Measurements from ENCODE around the gene CCDC152. TPM values are rescaled to one million over a fixed set of nuclear protein-coding genes. Genes with fewer than 3 reads are reported as not detected.

CCDC152 gene
- total and polyA plus RNA-seq, 2 of the 13 experiments (the other 11 are each of a cell fraction or from before 2014, with no cell fraction given): 0.20 to 0.36 TPM

- TF ChIP-seq NFE2 (CRISPR knock-in tag; IDR thresholded peaks at IDR 0.05): no peak
- TF ChIP-seq ZNF17 (CRISPR knock-in tag; IDR thresholded peaks at IDR 0.05): no peak
- TF ChIP-seq, protein P1, sequence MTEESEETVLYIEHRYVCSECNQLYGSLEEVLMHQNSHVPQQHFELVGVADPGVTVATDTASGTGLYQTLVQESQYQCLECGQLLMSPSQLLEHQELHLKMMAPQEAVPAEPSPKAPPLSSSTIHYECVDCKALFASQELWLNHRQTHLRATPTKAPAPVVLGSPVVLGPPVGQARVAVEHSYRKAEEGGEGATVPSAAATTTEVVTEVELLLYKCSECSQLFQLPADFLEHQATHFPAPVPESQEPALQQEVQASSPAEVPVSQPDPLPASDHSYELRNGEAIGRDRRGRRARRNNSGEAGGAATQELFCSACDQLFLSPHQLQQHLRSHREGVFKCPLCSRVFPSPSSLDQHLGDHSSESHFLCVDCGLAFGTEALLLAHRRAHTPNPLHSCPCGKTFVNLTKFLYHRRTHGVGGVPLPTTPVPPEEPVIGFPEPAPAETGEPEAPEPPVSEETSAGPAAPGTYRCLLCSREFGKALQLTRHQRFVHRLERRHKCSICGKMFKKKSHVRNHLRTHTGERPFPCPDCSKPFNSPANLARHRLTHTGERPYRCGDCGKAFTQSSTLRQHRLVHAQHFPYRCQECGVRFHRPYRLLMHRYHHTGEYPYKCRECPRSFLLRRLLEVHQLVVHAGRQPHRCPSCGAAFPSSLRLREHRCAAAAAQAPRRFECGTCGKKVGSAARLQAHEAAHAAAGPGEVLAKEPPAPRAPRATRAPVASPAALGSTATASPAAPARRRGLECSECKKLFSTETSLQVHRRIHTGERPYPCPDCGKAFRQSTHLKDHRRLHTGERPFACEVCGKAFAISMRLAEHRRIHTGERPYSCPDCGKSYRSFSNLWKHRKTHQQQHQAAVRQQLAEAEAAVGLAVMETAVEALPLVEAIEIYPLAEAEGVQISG (CRISPR knock-in tag; IDR thresholded peaks at IDR 0.05): peak; percentile 81
- 0 out of 2 replicates have a peak, but pooled peaks have one; percentile 65 for TF ChIP-seq ZNF607 (CRISPR knock-in tag; IDR thresholded peaks at IDR 0.05; ENCODE audit: borderline replicate concordance)
- no peak for TF ChIP-seq PRDM4 (CRISPR knock-in tag; IDR thresholded peaks at IDR 0.05; ENCODE audit: borderline replicate concordance)
- peak; percentile 52; the same call in 1 of the 2 replicates for TF ChIP-seq TSC22D2 (CRISPR knock-in tag; IDR thresholded peaks at IDR 0.05; ENCODE audit: borderline replicate concordance)
- TF ChIP-seq NR2F6 (IDR thresholded peaks at IDR 0.05): peak; percentile 83
- TF ChIP-seq NR2F6 (CRISPR knock-in tag; IDR thresholded peaks at IDR 0.05): peak; percentile 87
- TF ChIP-seq SNAI1 (CRISPR knock-in tag; IDR thresholded peaks at IDR 0.05; ENCODE audit: borderline replicate concordance): no peak
- no peak for TF ChIP-seq JDP2 (CRISPR knock-in tag; IDR thresholded peaks at IDR 0.05; ENCODE audit: borderline replicate concordance)
- TF ChIP-seq ZNF136 (CRISPR knock-in tag; IDR thresholded peaks at IDR 0.05; ENCODE audit: low read depth): peak; percentile 48; the same call in 1 of the 2 replicates
- no peak for TF ChIP-seq SYNCRIP (IDR thresholded peaks at IDR 0.05; ENCODE audit: insufficient read depth, low read depth, low read length)
- no peak for TF ChIP-seq ZNF703 (CRISPR knock-in tag; IDR thresholded peaks at IDR 0.05; ENCODE audit: borderline replicate concordance)
- no peak for TF ChIP-seq NFRKB (IDR thresholded peaks at IDR 0.05)
- TF ChIP-seq CAMTA2 (CRISPR knock-in tag; IDR thresholded peaks at IDR 0.05; ENCODE audit: borderline replicate concordance): no peak
- no peak for TF ChIP-seq HHEX (CRISPR knock-in tag; IDR thresholded peaks at IDR 0.05)
- TF ChIP-seq CREBL2 (CRISPR knock-in tag; IDR thresholded peaks at IDR 0.05; ENCODE audit: borderline replicate concordance): no peak
- TF ChIP-seq CEBPZ (IDR thresholded peaks at IDR 0.05; ENCODE audit: low read length): no peak
- TF ChIP-seq ZNF747 (CRISPR knock-in tag; IDR thresholded peaks at IDR 0.05; ENCODE audit: borderline replicate concordance): peak; percentile 64; the same call in 1 of the 2 replicates
- TF ChIP-seq SIX1 (CRISPR knock-in tag; IDR thresholded peaks at IDR 0.05; ENCODE audit: borderline replicate concordance): peak; percentile 49; the same call in 1 of the 2 replicates
Measured at GRCh38 chr5:42811591-42812446, 55.2 kb downstream of the CCDC152 start, which contains the start of gene SELENOP (continued).

Data from HepG2 (cell line).